ENCODE data around the gene RTL10. TPM values are rescaled to one million over a fixed set of nuclear protein-coding genes. Genes with fewer than 3 reads are reported as not detected.

The RTL10 gene
- total and polyA plus RNA-seq, 2 of the 13 experiments (the other 11 are each of a cell fraction or from before 2014, with no cell fraction given) = 14.1 to 15.8 TPM

GRCh38 chr22:19868333-19868732 lies 13.7 kb upstream of the RTL10 start:
- ATAC-seq (no peak), DNase-seq (ENCODE audit: low spot score) (no peak), FAIRE-seq (no peak)
- BruUV-seq (replicated peaks) = no TSS peak
- H3K27ac ChIP-seq (ENCODE audit: extremely low read length, insufficient read depth, low read length) = no peak overlapping the region
- no peak overlapping the region for H3K9ac ChIP-seq (ENCODE audit: insufficient read depth, low read depth, low read length)
- intact Hi-C loops (cut with micrococcal nuclease; ENCODE audit: unreplicated experiment) (no loop called here), in situ Hi-C loops (cut with HindIII; ENCODE audit: extremely low pct_ligation_motif_present, low pct_unique_long_range_greater_than_20kb) (no loop called here)
- 79% methylated on average over 3 of the region's 3 CpGs for WGBS (ENCODE audit: low lambda C conversion rate)
- POLR2A ChIA-PET = interaction anchor here (1.1 kb wide), 1 partner anchor 13 kb away, joined by 3 read pairs; no protein-coding TSS in a partner anchor
- TF ChIP-seq ZNF460 (CRISPR knock-in tag; IDR thresholded peaks at IDR 0.05; ENCODE audit: borderline replicate concordance) (no peak), FOSL2 (CRISPR knock-in tag; IDR thresholded peaks at IDR 0.05) (no peak), CBX1 (IDR thresholded peaks at IDR 0.05; ENCODE audit: low read depth) (no peak), ZKSCAN1 (IDR thresholded peaks at IDR 0.05; ENCODE audit: low read length) (peak; percentile 73; the same call in 1 of the 2 replicates), AHDC1 (CRISPR knock-in tag; IDR thresholded peaks at IDR 0.05; ENCODE audit: borderline replicate concordance) (no peak), HMGXB4 (CRISPR knock-in tag; IDR thresholded peaks at IDR 0.05; ENCODE audit: borderline replicate concordance in 1 of 2, low read depth in 1 of 2) (no peak), ZNF121 (CRISPR knock-in tag; IDR thresholded peaks at IDR 0.05) (no peak), GTF2F1 (IDR thresholded peaks at IDR 0.05; ENCODE audit: low read length) (no peak)
- TF ChIP-seq, protein P1, sequence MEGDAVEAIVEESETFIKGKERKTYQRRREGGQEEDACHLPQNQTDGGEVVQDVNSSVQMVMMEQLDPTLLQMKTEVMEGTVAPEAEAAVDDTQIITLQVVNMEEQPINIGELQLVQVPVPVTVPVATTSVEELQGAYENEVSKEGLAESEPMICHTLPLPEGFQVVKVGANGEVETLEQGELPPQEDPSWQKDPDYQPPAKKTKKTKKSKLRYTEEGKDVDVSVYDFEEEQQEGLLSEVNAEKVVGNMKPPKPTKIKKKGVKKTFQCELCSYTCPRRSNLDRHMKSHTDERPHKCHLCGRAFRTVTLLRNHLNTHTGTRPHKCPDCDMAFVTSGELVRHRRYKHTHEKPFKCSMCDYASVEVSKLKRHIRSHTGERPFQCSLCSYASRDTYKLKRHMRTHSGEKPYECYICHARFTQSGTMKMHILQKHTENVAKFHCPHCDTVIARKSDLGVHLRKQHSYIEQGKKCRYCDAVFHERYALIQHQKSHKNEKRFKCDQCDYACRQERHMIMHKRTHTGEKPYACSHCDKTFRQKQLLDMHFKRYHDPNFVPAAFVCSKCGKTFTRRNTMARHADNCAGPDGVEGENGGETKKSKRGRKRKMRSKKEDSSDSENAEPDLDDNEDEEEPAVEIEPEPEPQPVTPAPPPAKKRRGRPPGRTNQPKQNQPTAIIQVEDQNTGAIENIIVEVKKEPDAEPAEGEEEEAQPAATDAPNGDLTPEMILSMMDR (CRISPR knock-in tag; IDR thresholded peaks at IDR 0.05) = 0 out of 2 replicates have a peak, but pooled peaks have one; percentile 7
- no peaks in the 10 kb centered on the region for H3K79me2 ChIP-seq (ENCODE audit: insufficient read depth, low read length)
- H4K20me1 ChIP-seq (ENCODE audit: insufficient read depth, low read length) = no peaks in the 10 kb centered on the region
- H3K4me1 ChIP-seq (ENCODE audit: insufficient read depth, low read length) = peaks cover 31% of the 10 kb centered on the region
- H3K9me3 ChIP-seq (ENCODE audit: low read length) = no peaks in the 10 kb centered on the region
- no peaks in the 10 kb centered on the region for H3K27me3 ChIP-seq (ENCODE audit: control insufficient read depth in 1 of 2, insufficient read depth in 2 of 2, low read length in 2 of 2)
- H3K4me2 ChIP-seq (ENCODE audit: low read depth, low read length) = no peak overlapping the region
- H3K36me3 ChIP-seq (replicated peaks in 1 of 2; ENCODE audit: control insufficient read depth in 1 of 2, insufficient read depth in 2 of 2, low read length in 2 of 2) = no peaks in the 10 kb centered on the region
- CTCF ChIA-PET (ENCODE audit: low intra/inter-chr PET ratio, low total read pairs) = no interaction called here
- no peak overlapping the region for H3K4me3 ChIP-seq (replicated peaks in 1 of 3; ENCODE audit: insufficient read depth in 1 of 3, low read depth in 2 of 3, low read length in 3 of 3)
- H2AFZ ChIP-seq (ENCODE audit: low read length) = no peak overlapping the region

All from HepG2 (cell line).